H1 (cell line): ENCODE measurements around the gene SMG9. TPM values are rescaled to one million over a fixed set of nuclear protein-coding genes. Genes with fewer than 3 reads are reported as not detected.

Source experiments
- CTCF ChIA-PET: fragments of 300-600 bp; sonication (Branson Sonifier 250); formaldehyde crosslinking; loops from one replicate; lab custom pipeline; 2021; ENCODE audit not compliant: partially characterized antibody; lab: Charles Lee
- POLR2A ChIA-PET: fragments of 300-600 bp; sonication (Branson Sonifier 250); formaldehyde crosslinking; loops from one replicate; lab custom pipeline; 2021; ENCODE audit warnings: inconsistent platforms; ENCODE audit not compliant: partially characterized antibody; lab: Charles Lee
- DNase-seq, 2 experiments: peaks; one replicate each; pipeline versions ENCODE4 v3.0.0 to v3.0.0-alpha.2; 2010 to 2022; ENCODE audit warnings: low spot score in 2 of 2, low read depth in 1 of 2, mixed read lengths in 1 of 2
- FAIRE-seq: peaks from 2 replicates; lab custom pipeline; 2011; peaks lifted over from hg19 to GRCh38; lab: Jason Lieb, UNC
- H2AFZ ChIP-seq: 2 replicates; pipeline ENCODE4 v1.8.1; 2012; ENCODE audit warnings: low read length, inconsistent platforms
- H2AK5ac ChIP-seq: 2 replicates; pipeline ENCODE4 v1.6.1; 2013; ENCODE audit warnings: low read depth, low read length
- H2BK120ac ChIP-seq: replicated peaks from 2 replicates; pipeline ENCODE3; 2013; ENCODE audit warnings: low read depth, low read length, inconsistent platforms
- H2BK12ac ChIP-seq: 2 replicates; pipeline ENCODE4 v1.6.1; 2013; ENCODE audit warnings: low read depth, low read length
- H2BK15ac ChIP-seq: 2 replicates; pipeline ENCODE4 v1.6.1; 2013; ENCODE audit warnings: low read length
- H2BK20ac ChIP-seq: 2 replicates; pipeline ENCODE4 v1.6.1; 2013; ENCODE audit warnings: low read length
- H2BK5ac ChIP-seq: 2 replicates; pipeline ENCODE4 v1.6.1; 2013; ENCODE audit warnings: low read depth, low read length
- H3K14ac ChIP-seq: 2 replicates; pipeline ENCODE4 v1.6.1; 2013; ENCODE audit warnings: inconsistent platforms; ENCODE audit not compliant: insufficient read length
- H3K18ac ChIP-seq: 2 replicates; pipeline ENCODE4 v1.6.1; 2013; ENCODE audit warnings: low read length; ENCODE audit errors: extremely low read depth
- H3K23ac ChIP-seq: 2 replicates; pipeline ENCODE4 v1.6.1; 2013; ENCODE audit warnings: inconsistent platforms; ENCODE audit not compliant: insufficient read length
- H3K23me2 ChIP-seq: 2 replicates; pipeline ENCODE4 v1.6.1; 2013; ENCODE audit warnings: low read depth, low read length
- H3K27ac ChIP-seq: 2 replicates; pipeline ENCODE4 v1.6.1; 2011; ENCODE audit warnings: low read depth, low read length, inconsistent platforms
- H3K27me3 ChIP-seq, 4 experiments: replicated peaks in 1 of 4; 1 replicate in 1 of 4; 2 replicates in 3 of 4; pipeline versions ENCODE4 v1.6.1 to v1.8.1; 2011 to 2013; ENCODE audit warnings: low read length in 3 of 4, mild to moderate bottlenecking in 3 of 4, inconsistent platforms in 2 of 4, mixed read lengths in 2 of 4, moderate library complexity in 1 of 4; ENCODE audit not compliant: control insufficient read depth in 3 of 4, insufficient read depth in 3 of 4; ENCODE audit errors: extremely low read depth in 1 of 4
- H3K36me3 ChIP-seq, 4 experiments: 2 replicates each; pipeline versions ENCODE4 v1.6.1 to v1.8.1; 2011 to 2013; ENCODE audit warnings: mild to moderate bottlenecking in 4 of 4, low read length in 3 of 4, moderate library complexity in 2 of 4, control low read depth in 1 of 4, inconsistent platforms in 1 of 4; ENCODE audit not compliant: insufficient read depth in 4 of 4, control insufficient read depth in 2 of 4
- H3K4ac ChIP-seq: replicated peaks from 2 replicates; pipeline ENCODE3; 2013; ENCODE audit warnings: low read length, low read depth, mixed read lengths, inconsistent platforms; ENCODE audit not compliant: insufficient read length
- H3K4me1 ChIP-seq, 4 experiments: replicated peaks in 1 of 4; 1 replicate in 1 of 4; 2 replicates in 3 of 4; pipeline versions ENCODE4 v1.6.1 to v1.8.1; 2011 to 2013; ENCODE audit warnings: low read length in 3 of 4, inconsistent platforms in 2 of 4, mixed read lengths in 1 of 4; ENCODE audit not compliant: insufficient read depth in 4 of 4, control insufficient read depth in 3 of 4
- H3K4me2 ChIP-seq, 2 experiments: 2 replicates each; pipeline versions ENCODE4 v1.6.1 to v1.8.1; 2011 to 2013; ENCODE audit warnings: low read depth in 2 of 2, low read length in 2 of 2, control low read depth in 1 of 2, inconsistent platforms in 1 of 2, mild to moderate bottlenecking in 1 of 2; ENCODE audit not compliant: insufficient read depth in 1 of 2
- H3K4me3 ChIP-seq, 4 experiments: fragments of 200-600, 300-600 bp in 1 of 4; sonication (generic), shearing (Covaris generic), sonication (Bioruptor Twin) in 1 of 4; 2 replicates each; pipeline versions ENCODE4 v1.5.1 to v1.8.1; 2011 to 2016; ENCODE audit warnings: low read length in 4 of 4, low read depth in 3 of 4, control low read depth in 2 of 4, inconsistent platforms in 2 of 4, mild to moderate bottlenecking in 2 of 4, mixed read lengths in 1 of 4, moderate library complexity in 1 of 4; ENCODE audit not compliant: insufficient read depth in 2 of 4; ENCODE audit errors: extremely low read depth in 1 of 4
- H3K56ac ChIP-seq: replicated peaks from 2 replicates; pipeline ENCODE3; 2013; ENCODE audit warnings: low read depth, mild to moderate bottlenecking, mixed read lengths, low read length, inconsistent platforms; ENCODE audit not compliant: insufficient read length
- H3K79me1 ChIP-seq: 2 replicates; pipeline ENCODE4 v1.6.1; 2013; ENCODE audit warnings: low read depth, low read length, control low read depth
- H3K79me2 ChIP-seq, 2 experiments: 2 replicates each; pipeline versions ENCODE4 v1.6.1 to v1.8.1; 2012 to 2013; ENCODE audit warnings: low read length in 2 of 2, mild to moderate bottlenecking in 2 of 2, inconsistent platforms in 1 of 2; ENCODE audit not compliant: insufficient read depth in 2 of 2, control insufficient read depth in 1 of 2
- H3K9ac ChIP-seq, 4 experiments: replicated peaks in 1 of 4; 1 replicate in 1 of 4; 2 replicates in 3 of 4; pipeline versions ENCODE4 v1.6.1 to v1.8.1; 2011 to 2013; ENCODE audit warnings: low read depth in 3 of 4, low read length in 3 of 4, control low read depth in 2 of 4, mild to moderate bottlenecking in 2 of 4, moderate library complexity in 2 of 4, inconsistent platforms in 1 of 4; ENCODE audit errors: extremely low read depth in 1 of 4
- H3K9me3 ChIP-seq, 2 experiments: 2 replicates each; pipeline versions ENCODE4 v1.6.1 to v1.8.1; 2012 to 2013; ENCODE audit warnings: mild to moderate bottlenecking in 2 of 2, moderate library complexity in 2 of 2, control low read depth in 1 of 2, inconsistent platforms in 1 of 2, low read depth in 1 of 2, low read length in 1 of 2, mixed read lengths in 1 of 2; ENCODE audit not compliant: insufficient read depth in 2 of 2
- H4K20me1 ChIP-seq, 2 experiments: replicated peaks in 1 of 2; 2 replicates each; pipeline versions ENCODE3 to v1.8.1; 2011 to 2013; ENCODE audit warnings: inconsistent platforms in 2 of 2, low read length in 2 of 2, mild to moderate bottlenecking in 1 of 2; ENCODE audit not compliant: insufficient read depth in 2 of 2, control insufficient read depth in 1 of 2
- H4K5ac ChIP-seq: 2 replicates; pipeline ENCODE4 v1.6.1; 2013; ENCODE audit warnings: low read length, low read depth, mixed read lengths, inconsistent platforms; ENCODE audit not compliant: insufficient read length
- H4K8ac ChIP-seq: 2 replicates; pipeline ENCODE4 v1.8.0; 2013; ENCODE audit warnings: mild to moderate bottlenecking, moderate library complexity, low read length, inconsistent platforms; ENCODE audit not compliant: insufficient read depth; ENCODE audit errors: extremely low read depth
- H4K91ac ChIP-seq: replicated peaks from 2 replicates; pipeline ENCODE3; 2013; ENCODE audit warnings: low read length, mixed read lengths, inconsistent platforms; ENCODE audit not compliant: insufficient read length
- SUZ12 ChIP-seq: fragments of 200-600 bp; sonication (generic); IDR thresholded peaks from 2 replicates; pipeline ENCODE4 v1.6.1; 2012; ENCODE audit warnings: mild to moderate bottlenecking, inconsistent platforms, low read length, moderate library complexity, mixed read lengths
- WGBS, 2 experiments: shearing (Covaris generic) in 1 of 2; methylation state at CpG; one replicate each; pipeline versions ENCODE4 v1.1.6 to v1.1.7; 2013 to 2015; ENCODE audit warnings: low lambda C conversion rate in 2 of 2, mixed read lengths in 2 of 2, inconsistent platforms in 1 of 2, low coverage in 1 of 2, missing lambda C conversion rate in 1 of 2; ENCODE audit not compliant: insufficient replicate concordance in 2 of 2, insufficient coverage in 1 of 2, insufficient read length in 1 of 2; ENCODE audit errors: extremely low coverage in 1 of 2, missing lambda C conversion rate in 1 of 2; 5-methylcytosine and 5-hydroxymethylcytosine counted together
- polyA plus RNA-seq, 7 experiments: library from polyadenylated mRNA; depleted of rRNA in 3 of 7; stranded (reverse) in 5 of 7; unstranded in 2 of 7; fragments of >200 nt in 5 of 7; fragments of 200-250 nt in 2 of 7; gene quantifications; 1 replicate in 5 of 7; 2 replicates in 1 of 7; 4 replicates in 1 of 7; pipeline versions ENCODE4 v1.2.1 to v1.2.3, GENCODE V29; 2011 to 2013; ENCODE audit warnings: missing spikeins in 2 of 7, mixed read lengths in 2 of 7
- total RNA-seq: library from RNA; stranded (reverse); fragmentation: NEBNext Ultra II Directional; extraction: Animal tissue kit (Norgen Biotek cat#: 25700); gene quantifications from 2 replicates; pipeline ENCODE4 v1.2.1, GENCODE V29; 2021
- TF ChIP-seq, protein P1 (sequence below): IDR thresholded peaks from 2 replicates; pipeline ENCODE4 v1.6.1; 2011; ENCODE audit warnings: low read length, improper control_type of control experiment

SMG9 gene
- total and polyA plus RNA-seq, 2 of the 8 experiments (the other 6 are each of a cell fraction or from before 2014, with no cell fraction given): 20.4 to 28.7 TPM

DNA sequence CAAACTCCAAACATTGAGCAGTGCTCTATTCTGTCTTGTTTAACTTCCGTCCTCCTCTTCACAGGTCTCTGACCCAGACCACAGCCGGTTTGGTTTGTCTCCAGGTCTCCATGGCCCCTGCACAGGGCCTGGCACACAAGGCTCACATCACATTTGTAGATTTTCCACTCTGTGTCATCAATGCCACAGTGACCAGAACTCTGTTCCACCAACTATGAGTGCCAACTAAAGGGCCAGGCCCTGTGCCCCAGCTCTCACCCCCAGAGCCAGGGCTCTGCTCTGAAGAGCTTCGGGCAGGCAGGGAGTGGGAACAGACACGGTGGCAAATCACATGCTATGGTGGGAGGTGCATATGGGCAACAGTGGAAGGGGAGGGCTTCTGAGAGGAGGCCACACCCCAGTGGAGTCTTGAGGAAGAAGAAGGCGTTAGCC lies 16.0 kb downstream of the SMG9 start:
- Histone ChIP-seq H3K4ac (no peak overlapping the region), H2BK5ac (no peak overlapping the region), H4K91ac (no peak overlapping the region), H2AFZ (no peak overlapping the region), H3K27ac (no peak overlapping the region), H3K56ac (no peak overlapping the region), H4K8ac (no peak overlapping the region), H3K18ac (no peak overlapping the region), H3K27me3 (no peaks in the 10 kb centered on the region), H2AK5ac (no peak overlapping the region), H4K5ac (no peak overlapping the region), H3K23ac (no peak overlapping the region), H3K79me2 (no peaks in the 10 kb centered on the region), H3K4me1 (no peaks in the 10 kb centered on the region), H3K4me3 (no peak overlapping the region), H3K23me2 (no peaks in the 10 kb centered on the region), H3K79me1 (no peaks in the 10 kb centered on the region), H3K9ac (no peak overlapping the region), H3K36me3 (peaks cover 14 to 44% (median 33%) of the 10 kb centered on the region in 4 experiments), H2BK15ac (no peak overlapping the region), H2BK20ac (no peak overlapping the region), H4K20me1 (peaks cover 0 to 3% of the 10 kb centered on the region in 2 experiments), H3K4me2 (no peak overlapping the region), H3K9me3 (no peaks in the 10 kb centered on the region), H3K14ac (no peak overlapping the region), H2BK12ac (no peak overlapping the region), H2BK120ac (no peak overlapping the region)
- ChIA-PET POLR2A (interaction anchor here (0.6 to 1.6 kb wide), 3 partner anchors 10 to 114 kb away, joined by 3 to 5 read pairs (median 3); no protein-coding TSS in a partner anchor), CTCF (interaction anchor here (0.6 to 1.4 kb wide), 7 partner anchors 13 to 208 kb away, joined by 3 to 4 read pairs (median 3); no protein-coding TSS in a partner anchor)
- FAIRE-seq (no peak), DNase-seq (no peak)
- 84% methylated on average over 5 of the region's 5 CpGs; no CpG with 5 or more reads in 1 of the 2 experiments for WGBS, 2 experiments
- TF ChIP-seq, protein P1, sequence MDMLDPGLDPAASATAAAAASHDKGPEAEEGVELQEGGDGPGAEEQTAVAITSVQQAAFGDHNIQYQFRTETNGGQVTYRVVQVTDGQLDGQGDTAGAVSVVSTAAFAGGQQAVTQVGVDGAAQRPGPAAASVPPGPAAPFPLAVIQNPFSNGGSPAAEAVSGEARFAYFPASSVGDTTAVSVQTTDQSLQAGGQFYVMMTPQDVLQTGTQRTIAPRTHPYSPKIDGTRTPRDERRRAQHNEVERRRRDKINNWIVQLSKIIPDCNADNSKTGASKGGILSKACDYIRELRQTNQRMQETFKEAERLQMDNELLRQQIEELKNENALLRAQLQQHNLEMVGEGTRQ: no peak
- no peak for TF ChIP-seq SUZ12
